AG09309 (cell line): ENCODE measurements around the gene F12.

ENCODE experiments used
- DNase-seq: peaks from one replicate; pipeline ENCODE4 v3.0.0-alpha.2; 2010; ENCODE audit warnings: low read depth
- H3K4me3 ChIP-seq: 2 replicates; pipeline ENCODE4 v1.5.1; 2011; ENCODE audit warnings: mild to moderate bottlenecking, low read depth, low read length, moderate library complexity; ENCODE audit not compliant: control insufficient read depth
- TF ChIP-seq, protein P1 (sequence below): IDR thresholded peaks from 2 replicates; pipeline ENCODE4 v1.5.1; 2011; ENCODE audit warnings: mild to moderate bottlenecking, low read depth, low read length, inconsistent platforms; ENCODE audit not compliant: insufficient read depth, control insufficient read depth; ENCODE audit errors: missing control alignments

F12 gene

DNA sequence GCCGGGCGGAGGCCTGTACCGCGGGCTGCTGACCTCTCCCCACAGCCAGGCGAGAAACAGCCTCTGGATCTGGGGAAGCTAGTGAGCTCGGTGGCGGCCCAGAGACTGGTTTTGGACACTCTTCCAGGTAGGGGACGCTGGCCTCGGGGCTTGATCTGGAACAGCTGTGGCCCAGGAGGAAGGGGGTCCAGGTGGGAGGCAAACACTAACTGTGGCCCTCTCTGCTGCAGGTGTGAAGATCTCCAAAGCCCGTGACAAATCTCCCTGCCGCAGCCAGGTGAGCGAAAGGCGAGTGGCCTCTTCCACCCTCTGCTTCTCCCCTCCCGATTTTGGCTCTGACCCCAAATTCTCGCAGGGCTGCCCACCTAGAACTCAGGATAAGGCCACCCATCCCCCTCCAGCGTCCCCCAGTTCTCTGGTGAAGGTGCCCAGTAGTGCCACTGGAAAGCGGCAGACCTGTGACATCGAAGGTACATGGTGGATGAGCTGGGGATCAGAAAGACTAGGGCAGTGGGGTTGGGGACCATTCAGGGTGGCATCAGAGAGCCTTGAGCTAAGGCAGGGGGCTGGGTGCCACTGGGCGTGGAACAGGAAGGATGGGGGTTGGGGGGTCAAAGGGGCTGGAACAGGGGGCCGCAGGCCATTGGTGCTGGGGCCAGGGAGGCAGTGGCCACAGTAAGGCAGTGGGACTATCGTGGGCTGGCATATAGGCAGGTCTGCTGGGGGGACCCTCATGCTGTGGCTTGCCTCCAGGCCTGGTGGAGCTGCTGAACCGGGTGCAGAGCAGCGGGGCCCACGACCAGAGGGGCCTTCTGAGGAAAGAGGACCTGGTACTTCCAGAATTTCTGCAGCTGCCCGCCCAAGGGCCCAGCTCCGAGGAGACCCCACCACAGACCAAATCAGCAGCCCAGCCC lies 38.0 kb downstream of the F12 start:
- H3K4me3 ChIP-seq: peak overlapping the region; percentile 43
- TF ChIP-seq, protein P1, sequence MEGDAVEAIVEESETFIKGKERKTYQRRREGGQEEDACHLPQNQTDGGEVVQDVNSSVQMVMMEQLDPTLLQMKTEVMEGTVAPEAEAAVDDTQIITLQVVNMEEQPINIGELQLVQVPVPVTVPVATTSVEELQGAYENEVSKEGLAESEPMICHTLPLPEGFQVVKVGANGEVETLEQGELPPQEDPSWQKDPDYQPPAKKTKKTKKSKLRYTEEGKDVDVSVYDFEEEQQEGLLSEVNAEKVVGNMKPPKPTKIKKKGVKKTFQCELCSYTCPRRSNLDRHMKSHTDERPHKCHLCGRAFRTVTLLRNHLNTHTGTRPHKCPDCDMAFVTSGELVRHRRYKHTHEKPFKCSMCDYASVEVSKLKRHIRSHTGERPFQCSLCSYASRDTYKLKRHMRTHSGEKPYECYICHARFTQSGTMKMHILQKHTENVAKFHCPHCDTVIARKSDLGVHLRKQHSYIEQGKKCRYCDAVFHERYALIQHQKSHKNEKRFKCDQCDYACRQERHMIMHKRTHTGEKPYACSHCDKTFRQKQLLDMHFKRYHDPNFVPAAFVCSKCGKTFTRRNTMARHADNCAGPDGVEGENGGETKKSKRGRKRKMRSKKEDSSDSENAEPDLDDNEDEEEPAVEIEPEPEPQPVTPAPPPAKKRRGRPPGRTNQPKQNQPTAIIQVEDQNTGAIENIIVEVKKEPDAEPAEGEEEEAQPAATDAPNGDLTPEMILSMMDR: no peak

GRCh38 chr5:177370488-177371119 lies 38.8 kb downstream of the F12 start:
- H3K4me3 ChIP-seq: peak overlapping the region; percentile 43
- no peak for DNase-seq

More for the DNA sequence above, 38.0 kb downstream of the F12 start:
- no peak for DNase-seq

GRCh38 chr5:177369645-177370440 lies 39.5 kb downstream of the F12 start:
- TF ChIP-seq, protein P1: no peak
- DNase-seq: no peak

More at GRCh38 chr5:177370488-177371119, 38.8 kb downstream of the F12 start:
- TF ChIP-seq, protein P1: peak; percentile 52

GRCh38 chr5:177368869-177369644 lies 40.3 kb downstream of the F12 start:
- TF ChIP-seq, protein P1: peak; percentile 71
- no peak for DNase-seq
- H3K4me3 ChIP-seq: no peak overlapping the region

More at GRCh38 chr5:177369645-177370440, 39.5 kb downstream of the F12 start:
- no peak overlapping the region for H3K4me3 ChIP-seq

- no peak overlapping the region for H3K4me3 ChIP-seq
- TF ChIP-seq, protein P1: no peak
- DNase-seq: no peak
Observed at GRCh38 chr5:177367981-177368868, 41.1 kb downstream of the F12 start.
